Tibial nerve (tissue), 4 donors: Measurements from ENCODE around the gene FMN1. TPM values are rescaled to one million over a fixed set of nuclear protein-coding genes. Genes with fewer than 3 reads are reported as not detected.

Experiments used
- DNase-seq, 2 donors: peaks; one replicate each; pipeline ENCODE4 v3.0.0-alpha.2; 2019; ENCODE audit warnings: low spot score in 2 of 2
- H3K27ac ChIP-seq, 4 donors: fragments of 200-600 bp; sonication (generic) in 3 of 4; one replicate each; pipeline ENCODE4 v1.5.1; 2017 to 2019; ENCODE audit warnings: mild to moderate bottlenecking in 1 of 4
- H3K27me3 ChIP-seq, 2 donors: fragments of 200-600 bp; sonication (generic) in 1 of 2; one replicate each; pipeline versions ENCODE4 v1.5.1 to v1.6.0; 2017 to 2019
- H3K36me3 ChIP-seq, 3 donors: fragments of 200-600 bp; sonication (generic); one replicate each; pipeline ENCODE4 v1.5.1; 2018 to 2019
- H3K4me1 ChIP-seq, 4 donors: fragments of 200-600 bp; sonication (generic) in 3 of 4; one replicate each; pipeline ENCODE4 v1.5.1; 2017 to 2019
- H3K4me3 ChIP-seq, 4 donors: fragments of 200-600 bp; sonication (generic) in 3 of 4; one replicate each; pipeline ENCODE4 v1.5.1; 2017 to 2019; ENCODE audit warnings: mild to moderate bottlenecking in 1 of 4, moderate library complexity in 1 of 4
- H3K9me3 ChIP-seq, 4 donors: fragments of 200-600 bp; sonication (generic) in 3 of 4; one replicate each; pipeline ENCODE4 v1.5.1; 2017 to 2019
- CTCF ChIP-seq, 5 experiments: fragments of 200-600 bp in 3 of 5; fragments of 450-650 bp in 2 of 5; sonication (generic) in 3 of 5; IDR thresholded peaks; one replicate each; pipeline ENCODE4 v1.5.1; 2016 to 2019; ENCODE audit warnings: antibody characterized with exemption in 5 of 5, mild to moderate bottlenecking in 3 of 5, moderate library complexity in 2 of 5
- EP300 ChIP-seq, 2 donors: sonication (generic); formaldehyde crosslinking; IDR thresholded peaks; one replicate each; pipeline ENCODE4 v1.6.1; 2017; ENCODE audit warnings: antibody characterized with exemption in 2 of 2, mild to moderate bottlenecking in 1 of 2
- POLR2A ChIP-seq, 2 donors: fragments of 450-650 bp; IDR thresholded peaks; one replicate each; pipeline ENCODE4 v1.6.1; 2017; ENCODE audit warnings: antibody characterized with exemption in 2 of 2, mild to moderate bottlenecking in 2 of 2, moderate library complexity in 2 of 2
- WGBS, 2 donors: methylation state at CpG; one replicate each; pipeline ENCODE4 v1.1.5; 2018; 5-methylcytosine and 5-hydroxymethylcytosine counted together
- total RNA-seq, 4 donors: library from RNA; depleted of rRNA; stranded (reverse); fragments of >200 nt; gene quantifications; one replicate each; pipeline ENCODE4 v1.1.0, GENCODE V29; 2016

The FMN1 gene
- total RNA-seq, 4 donors from 2014 or later, result 15.1 to 62.1 (median 20.7) TPM

GRCh38 chr15:32943711-32944110 lies 250.8 kb downstream of the FMN1 start:
- H3K9me3 ChIP-seq, result no peaks in the 10 kb centered on the region
- H3K36me3 ChIP-seq, result no peaks in the 10 kb centered on the region
- H3K27ac ChIP-seq, result no peak overlapping the region
- H3K27me3 ChIP-seq, result no peaks in the 10 kb centered on the region
- DNase-seq, result no peak
- WGBS, 2 donors, result 86% methylated on average over 3 of the region's 3 CpGs
- H3K4me1 ChIP-seq, result no peaks in the 10 kb centered on the region
- TF ChIP-seq CTCF (IDR thresholded peaks at IDR 0.05) (no peak), EP300 (IDR thresholded peaks at IDR 0.05) (no peak), POLR2A (IDR thresholded peaks at IDR 0.05) (no peak)
- no peak overlapping the region for H3K4me3 ChIP-seq

GRCh38 chr15:32942401-32942841 lies 252.1 kb downstream of the FMN1 start:
- DNase-seq, result no peak
- TF ChIP-seq EP300 (IDR thresholded peaks at IDR 0.05), result no peak
- Histone ChIP-seq H3K27ac (no peak overlapping the region), H3K4me1 (no peaks in the 10 kb centered on the region), H3K36me3 (no peaks in the 10 kb centered on the region), H3K4me3 (no peak overlapping the region), H3K27me3 (no peaks in the 10 kb centered on the region), H3K9me3 (no peaks in the 10 kb centered on the region)
- WGBS, 2 donors, result 53 to 70% methylated on average over 2 of the region's 2 CpGs

GRCh38 chr15:32941823-32942222 lies 252.7 kb downstream of the FMN1 start:
- no peak for DNase-seq
- TF ChIP-seq POLR2A (IDR thresholded peaks at IDR 0.05) (no peak), CTCF (IDR thresholded peaks at IDR 0.05) (no peak), EP300 (IDR thresholded peaks at IDR 0.05) (no peak)
- Histone ChIP-seq H3K4me3 (no peak overlapping the region), H3K4me1 (no peaks in the 10 kb centered on the region), H3K27me3 (no peaks in the 10 kb centered on the region), H3K27ac (no peak overlapping the region), H3K9me3 (no peaks in the 10 kb centered on the region), H3K36me3 (no peaks in the 10 kb centered on the region)
- 69 to 75% methylated on average over 6 of the region's 6 CpGs for WGBS, 2 donors

- H3K4me1 ChIP-seq, result no peaks in the 10 kb centered on the region
- 91 to 96% methylated on average over 4 of the region's 4 CpGs for WGBS, 2 donors
- peaks cover 0 to 15% (median 0%) of the 10 kb centered on the region in 4 donors for H3K9me3 ChIP-seq
- TF ChIP-seq EP300 (IDR thresholded peaks at IDR 0.05), result no peak
- no peak for TF ChIP-seq POLR2A (IDR thresholded peaks at IDR 0.05)
- no peak for TF ChIP-seq CTCF (IDR thresholded peaks at IDR 0.05)
- no peaks in the 10 kb centered on the region for H3K36me3 ChIP-seq
- no peak overlapping the region for H3K27ac ChIP-seq
- no peak overlapping the region for H3K4me3 ChIP-seq
- no peak for DNase-seq
- H3K27me3 ChIP-seq, result no peaks in the 10 kb centered on the region
Measured at GRCh38 chr15:32936976-32937375, 257.5 kb downstream of the FMN1 start.

GRCh38 chr15:32936283-32936918 lies 258.1 kb downstream of the FMN1 start:
- Histone ChIP-seq H3K27me3 (no peaks in the 10 kb centered on the region), H3K4me1 (no peaks in the 10 kb centered on the region), H3K27ac (no peak overlapping the region), H3K4me3 (no peak overlapping the region), H3K36me3 (no peaks in the 10 kb centered on the region), H3K9me3 (peaks cover 0 to 15% (median 0%) of the 10 kb centered on the region in 4 donors)
- WGBS, 2 donors, result 13 to 23% methylated on average over 1 of the region's 1 CpG
- TF ChIP-seq EP300 (IDR thresholded peaks at IDR 0.05) (no peak), CTCF (IDR thresholded peaks at IDR 0.05) (peak; percentile 16 to 46 (median 43)), POLR2A (IDR thresholded peaks at IDR 0.05) (no peak)
- peak in 1 of 2 donors; percentile 18 for DNase-seq
